Liver (tissue), 9 donors: ENCODE results near the gene SLC17A7. TPM values are rescaled to one million over a fixed set of nuclear protein-coding genes. Genes with fewer than 3 reads are reported as not detected.

Experiments
- DNase-seq: peaks from one replicate; pipeline ENCODE4 v3.0.0-alpha.2; 2017; ENCODE audit warnings: low spot score
- H3K27ac ChIP-seq, 2 donors: one replicate each; pipeline ENCODE4 v1.7.0; 2013; ENCODE audit warnings: inconsistent platforms in 2 of 2, low read length in 2 of 2, control low read depth in 1 of 2, low read depth in 1 of 2, mild to moderate bottlenecking in 1 of 2
- H3K27me3 ChIP-seq, 4 donors: one replicate each; pipeline versions ENCODE4 v1.6.1 to v1.7.0; 2013; ENCODE audit warnings: low read length in 3 of 4, inconsistent platforms in 1 of 4, mild to moderate bottlenecking in 1 of 4, moderate library complexity in 1 of 4; ENCODE audit not compliant: control insufficient read depth in 4 of 4, insufficient read depth in 4 of 4
- H3K36me3 ChIP-seq, 4 donors: one replicate each; pipeline versions ENCODE4 v1.6.1 to v1.7.0; 2013; ENCODE audit warnings: low read length in 3 of 4, mild to moderate bottlenecking in 3 of 4, low read depth in 1 of 4, moderate library complexity in 1 of 4; ENCODE audit not compliant: control insufficient read depth in 4 of 4, insufficient read depth in 3 of 4
- H3K4me1 ChIP-seq, 4 donors: one replicate each; pipeline versions ENCODE4 v1.6.1 to v1.7.0; 2013; ENCODE audit warnings: low read length in 3 of 4, mild to moderate bottlenecking in 3 of 4, moderate library complexity in 1 of 4; ENCODE audit not compliant: control insufficient read depth in 4 of 4, insufficient read depth in 4 of 4
- H3K4me3 ChIP-seq, 3 donors: one replicate each; pipeline versions ENCODE4 v1.6.1 to v1.7.0; 2013; ENCODE audit warnings: low read length in 3 of 3, control low read depth in 1 of 3, low read depth in 1 of 3, mild to moderate bottlenecking in 1 of 3
- H3K9ac ChIP-seq, 2 donors: one replicate each; pipeline ENCODE4 v1.7.0; 2013; ENCODE audit warnings: low read length in 2 of 2, mild to moderate bottlenecking in 2 of 2, moderate library complexity in 2 of 2, control low read depth in 1 of 2, low read depth in 1 of 2
- H3K9me3 ChIP-seq, 4 donors: one replicate each; pipeline versions ENCODE4 v1.6.1 to v1.7.0; 2013; ENCODE audit warnings: low read length in 3 of 4; ENCODE audit not compliant: control insufficient read depth in 4 of 4
- ATF3 ChIP-seq: IDR thresholded peaks from 2 replicates; pipeline ENCODE4 v1.6.1; 2016; ENCODE audit warnings: antibody characterized with exemption
- CTCF ChIP-seq: fragments of 150-350 bp; IDR thresholded peaks from 2 replicates; pipeline ENCODE4 v1.5.1; 2017; ENCODE audit warnings: improper control_type of control experiment, low read depth, low read length; ENCODE audit not compliant: missing input control
- EGR1 ChIP-seq, 2 donors: IDR thresholded peaks; 2 replicates each; pipeline ENCODE4 v1.6.1; 2016 to 2018; ENCODE audit warnings: antibody characterized with exemption in 2 of 2, low read depth in 2 of 2
- FOXA1 ChIP-seq: IDR thresholded peaks from 2 replicates; pipeline ENCODE4 v1.6.1; 2016; ENCODE audit warnings: antibody characterized with exemption
- FOXA2 ChIP-seq: IDR thresholded peaks from 2 replicates; pipeline ENCODE4 v1.6.1; 2016; ENCODE audit warnings: antibody characterized with exemption
- HNF4A ChIP-seq, 2 donors: conservative IDR thresholded peaks; 2 replicates each; pipeline ENCODE4 v1.6.1; 2016; ENCODE audit warnings: antibody characterized with exemption in 2 of 2, mild to moderate bottlenecking in 2 of 2
- HNF4G ChIP-seq: IDR thresholded peaks from 2 replicates; pipeline ENCODE4 v1.6.1; 2016; ENCODE audit warnings: antibody characterized with exemption
- JUND ChIP-seq, 2 donors: IDR thresholded peaks; 2 replicates each; pipeline ENCODE4 v1.6.1; 2016; ENCODE audit warnings: antibody characterized with exemption in 2 of 2
- NR2F2 ChIP-seq: IDR thresholded peaks from 2 replicates; pipeline ENCODE4 v1.6.1; 2016; ENCODE audit warnings: antibody characterized with exemption
- RAD21 ChIP-seq, 2 donors: IDR thresholded peaks; 2 replicates each; pipeline ENCODE4 v1.6.1; 2016; ENCODE audit warnings: antibody characterized with exemption in 2 of 2, mild to moderate bottlenecking in 2 of 2
- RXRA ChIP-seq, 2 donors: IDR thresholded peaks; 2 replicates each; pipeline ENCODE4 v1.6.1; 2017 to 2018; ENCODE audit warnings: antibody characterized with exemption in 2 of 2, mild to moderate bottlenecking in 1 of 2
- SP1 ChIP-seq: IDR thresholded peaks from 2 replicates; pipeline ENCODE4 v1.6.1; 2018; ENCODE audit warnings: antibody characterized with exemption, mild to moderate bottlenecking
- TAF1 ChIP-seq: conservative IDR thresholded peaks from 2 replicates; pipeline ENCODE4 v1.6.1; 2016; ENCODE audit warnings: antibody characterized with exemption, mild to moderate bottlenecking
- YY1 ChIP-seq: IDR thresholded peaks from 2 replicates; pipeline ENCODE4 v1.6.1; 2016; ENCODE audit warnings: antibody characterized with exemption, mild to moderate bottlenecking
- WGBS: extraction: QIAGEN DNeasy Blood & Tissue Kit; methylation state at CpG from one replicate; pipeline ENCODE4 v1.1.7; 2013; 5-methylcytosine and 5-hydroxymethylcytosine counted together
- polyA plus RNA-seq, 2 donors: library from polyadenylated mRNA; stranded (reverse) in 1 of 2; unstranded in 1 of 2; fragments of 200-250 nt in 1 of 2; fragments of >200 nt in 1 of 2; fragmentation: Nextera tagmentation in 1 of 2; extraction: Ambion mirVana in 1 of 2; gene quantifications; one replicate each; pipeline versions ENCODE4 v1.2.1 to v1.2.3, GENCODE V29; 2013 to 2015
- total RNA-seq, 2 donors: library from RNA; depleted of rRNA; stranded (reverse); fragments of >200 nt; gene quantifications; one replicate each; pipeline ENCODE4 v1.2.3, GENCODE V29; 2014
- TF ChIP-seq, protein P1 (sequence below): IDR thresholded peaks from 2 replicates; pipeline ENCODE4 v1.6.1; 2016; ENCODE audit warnings: antibody characterized with exemption
- TF ChIP-seq, protein P2 (sequence below): IDR thresholded peaks from 2 replicates; pipeline ENCODE4 v1.6.1; 2016; ENCODE audit warnings: antibody characterized with exemption, mild to moderate bottlenecking
- TF ChIP-seq, protein P3 (sequence below): IDR thresholded peaks from 2 replicates; pipeline ENCODE4 v1.6.1; 2016; ENCODE audit warnings: antibody characterized with exemption
- donor health status: healthy.
- donor health status: healthy.
- donor health status: healthy.
- donor health status: healthy.
- donor health status: healthy.

Gene SLC17A7
- total and polyA plus RNA-seq, 4 donors = 0.06 to 0.08 TPM; not detected in 2

GRCh38 chr19:49433240-49433901 lies 8.0 kb downstream of the SLC17A7 start:
- Histone ChIP-seq H3K4me1 (no peaks in the 10 kb centered on the region), H3K27ac (no peak overlapping the region), H3K27me3 (peaks cover 3 to 11% (median 9%) of the 10 kb centered on the region in 4 donors)

DNA sequence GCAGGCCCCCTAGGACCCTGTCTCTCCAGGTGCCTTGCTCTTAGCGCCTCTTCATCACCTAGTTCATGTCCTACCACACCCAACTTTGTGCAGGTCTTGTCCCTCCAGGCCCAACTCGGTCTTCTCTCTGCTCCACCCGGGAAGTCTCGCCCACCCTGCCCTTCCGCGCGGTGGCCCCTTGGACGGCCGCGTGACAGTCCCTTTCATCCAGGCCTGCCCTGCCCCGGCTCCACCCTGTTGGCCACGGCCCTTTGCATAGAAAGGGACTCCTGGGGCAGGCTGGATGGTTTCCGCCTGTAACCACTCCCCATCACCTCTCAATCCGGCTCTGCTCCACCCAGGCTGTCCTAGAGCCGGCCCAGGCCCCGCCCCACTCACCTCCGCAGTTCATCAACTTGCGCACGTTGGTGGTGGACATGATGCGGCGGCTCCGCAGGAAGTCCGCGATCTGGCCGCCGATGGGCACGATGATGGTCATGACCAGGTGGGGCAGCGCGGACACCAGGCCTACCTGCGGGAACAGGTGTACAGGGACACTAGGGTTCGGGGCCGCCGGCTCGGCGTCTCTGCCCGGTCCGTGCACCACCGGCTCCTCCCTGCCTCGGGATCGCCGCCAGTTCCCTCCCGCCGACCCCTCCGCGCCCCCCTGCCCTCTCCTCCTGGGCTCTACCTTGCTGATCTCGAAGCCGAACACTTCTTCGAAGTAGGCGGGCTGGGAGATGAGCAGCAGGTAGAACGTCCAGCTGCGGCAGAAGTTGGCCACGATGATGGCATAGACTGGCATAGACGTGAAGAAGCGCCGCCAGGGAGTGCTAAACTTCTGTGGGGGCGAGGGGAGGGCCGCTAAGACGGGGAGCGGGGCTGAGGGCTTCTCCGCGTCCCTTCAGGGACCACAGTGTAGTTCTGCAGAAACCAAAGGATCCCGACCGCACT lies 8.9 kb downstream of the SLC17A7 start:
- no peak for TF ChIP-seq YY1
- TF ChIP-seq CTCF = no peak
- TF ChIP-seq, protein P1, sequence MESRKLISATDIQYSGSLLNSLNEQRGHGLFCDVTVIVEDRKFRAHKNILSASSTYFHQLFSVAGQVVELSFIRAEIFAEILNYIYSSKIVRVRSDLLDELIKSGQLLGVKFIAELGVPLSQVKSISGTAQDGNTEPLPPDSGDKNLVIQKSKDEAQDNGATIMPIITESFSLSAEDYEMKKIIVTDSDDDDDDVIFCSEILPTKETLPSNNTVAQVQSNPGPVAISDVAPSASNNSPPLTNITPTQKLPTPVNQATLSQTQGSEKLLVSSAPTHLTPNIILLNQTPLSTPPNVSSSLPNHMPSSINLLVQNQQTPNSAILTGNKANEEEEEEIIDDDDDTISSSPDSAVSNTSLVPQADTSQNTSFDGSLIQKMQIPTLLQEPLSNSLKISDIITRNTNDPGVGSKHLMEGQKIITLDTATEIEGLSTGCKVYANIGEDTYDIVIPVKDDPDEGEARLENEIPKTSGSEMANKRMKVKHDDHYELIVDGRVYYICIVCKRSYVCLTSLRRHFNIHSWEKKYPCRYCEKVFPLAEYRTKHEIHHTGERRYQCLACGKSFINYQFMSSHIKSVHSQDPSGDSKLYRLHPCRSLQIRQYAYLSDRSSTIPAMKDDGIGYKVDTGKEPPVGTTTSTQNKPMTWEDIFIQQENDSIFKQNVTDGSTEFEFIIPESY = no peak
- no peak for TF ChIP-seq HNF4A (conservative IDR thresholded peaks at IDR 0.05)
- TF ChIP-seq RXRA (IDR thresholded peaks at IDR 0.05) = no peak
- no peak for TF ChIP-seq EGR1 (IDR thresholded peaks at IDR 0.05; ENCODE audit: low read depth in 2 of 2)
- TF ChIP-seq NR2F2 = no peak
- no peak for TF ChIP-seq JUND (IDR thresholded peaks at IDR 0.05)
- TF ChIP-seq RAD21 (IDR thresholded peaks at IDR 0.05) = no peak
- no peak for TF ChIP-seq SP1
- TF ChIP-seq FOXA1 = no peak

More at GRCh38 chr19:49433240-49433901, 8.0 kb downstream of the SLC17A7 start:
- no peak overlapping the region for H3K4me3 ChIP-seq
- H3K9ac ChIP-seq = no peak overlapping the region
- peaks cover 0 to 2% (median 0%) of the 10 kb centered on the region in 4 donors for H3K9me3 ChIP-seq
- 18% methylated on average over 31 of the region's 31 CpGs for WGBS
- H3K36me3 ChIP-seq = no peaks in the 10 kb centered on the region
- TF ChIP-seq, protein P2, sequence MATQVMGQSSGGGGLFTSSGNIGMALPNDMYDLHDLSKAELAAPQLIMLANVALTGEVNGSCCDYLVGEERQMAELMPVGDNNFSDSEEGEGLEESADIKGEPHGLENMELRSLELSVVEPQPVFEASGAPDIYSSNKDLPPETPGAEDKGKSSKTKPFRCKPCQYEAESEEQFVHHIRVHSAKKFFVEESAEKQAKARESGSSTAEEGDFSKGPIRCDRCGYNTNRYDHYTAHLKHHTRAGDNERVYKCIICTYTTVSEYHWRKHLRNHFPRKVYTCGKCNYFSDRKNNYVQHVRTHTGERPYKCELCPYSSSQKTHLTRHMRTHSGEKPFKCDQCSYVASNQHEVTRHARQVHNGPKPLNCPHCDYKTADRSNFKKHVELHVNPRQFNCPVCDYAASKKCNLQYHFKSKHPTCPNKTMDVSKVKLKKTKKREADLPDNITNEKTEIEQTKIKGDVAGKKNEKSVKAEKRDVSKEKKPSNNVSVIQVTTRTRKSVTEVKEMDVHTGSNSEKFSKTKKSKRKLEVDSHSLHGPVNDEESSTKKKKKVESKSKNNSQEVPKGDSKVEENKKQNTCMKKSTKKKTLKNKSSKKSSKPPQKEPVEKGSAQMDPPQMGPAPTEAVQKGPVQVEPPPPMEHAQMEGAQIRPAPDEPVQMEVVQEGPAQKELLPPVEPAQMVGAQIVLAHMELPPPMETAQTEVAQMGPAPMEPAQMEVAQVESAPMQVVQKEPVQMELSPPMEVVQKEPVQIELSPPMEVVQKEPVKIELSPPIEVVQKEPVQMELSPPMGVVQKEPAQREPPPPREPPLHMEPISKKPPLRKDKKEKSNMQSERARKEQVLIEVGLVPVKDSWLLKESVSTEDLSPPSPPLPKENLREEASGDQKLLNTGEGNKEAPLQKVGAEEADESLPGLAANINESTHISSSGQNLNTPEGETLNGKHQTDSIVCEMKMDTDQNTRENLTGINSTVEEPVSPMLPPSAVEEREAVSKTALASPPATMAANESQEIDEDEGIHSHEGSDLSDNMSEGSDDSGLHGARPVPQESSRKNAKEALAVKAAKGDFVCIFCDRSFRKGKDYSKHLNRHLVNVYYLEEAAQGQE = no peak
- no peak for TF ChIP-seq FOXA1
- TF ChIP-seq TAF1 = no peak
- no peak for TF ChIP-seq RXRA (IDR thresholded peaks at IDR 0.05)
- TF ChIP-seq ATF3 = no peak
- TF ChIP-seq, protein P3, sequence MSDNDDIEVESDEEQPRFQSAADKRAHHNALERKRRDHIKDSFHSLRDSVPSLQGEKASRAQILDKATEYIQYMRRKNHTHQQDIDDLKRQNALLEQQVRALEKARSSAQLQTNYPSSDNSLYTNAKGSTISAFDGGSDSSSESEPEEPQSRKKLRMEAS = no peak
- TF ChIP-seq HNF4G = no peak
- no peak for TF ChIP-seq SP1
- TF ChIP-seq EGR1 (IDR thresholded peaks at IDR 0.05; ENCODE audit: low read depth in 2 of 2) = no peak
- no peak for TF ChIP-seq FOXA2
- no peak for TF ChIP-seq JUND (IDR thresholded peaks at IDR 0.05)
- TF ChIP-seq NR2F2 = no peak
- TF ChIP-seq, protein P1 = no peak
- no peak for TF ChIP-seq YY1
- TF ChIP-seq RAD21 (IDR thresholded peaks at IDR 0.05) = no peak
- no peak for DNase-seq

More for the DNA sequence above, 8.9 kb downstream of the SLC17A7 start:
- WGBS = 10% methylated on average over 63 of the region's 63 CpGs
- Histone ChIP-seq H3K36me3 (no peaks in the 10 kb centered on the region), H3K27ac (no peak overlapping the region), H3K9me3 (peaks cover 0 to 2% (median 0%) of the 10 kb centered on the region in 4 donors), H3K27me3 (peaks cover 0 to 11% (median 9%) of the 10 kb centered on the region in 4 donors), H3K9ac (no peak overlapping the region), H3K4me1 (peaks cover 0 to 2% (median 0%) of the 10 kb centered on the region in 4 donors), H3K4me3 (no peak overlapping the region)
- no peak for DNase-seq
